ENCODE measurements around the gene TXNRD2.

The TXNRD2 gene

GRCh38 chr22:19904935-19905334 lies 36.7 kb downstream of the TXNRD2 start:
- peaks cover 4% of the 10 kb centered on the region for H3K4me1 Mint-ChIP-seq
- peaks cover 15% of the 10 kb centered on the region for H3K36me3 Mint-ChIP-seq (ENCODE audit: insufficient read depth)
- no peak overlapping the region for H3K27ac Mint-ChIP-seq (ENCODE audit: low read depth)
- H3K9me3 Mint-ChIP-seq = no peaks in the 10 kb centered on the region
- no peak overlapping the region for H3K4me3 Mint-ChIP-seq
- ATAC-seq (replicated peaks; ENCODE audit: extremely low read depth, poor library complexity, severe bottlenecking) (no peak), DNase-seq (ENCODE audit: low spot score in 2 of 2) (no peak)
- no peaks in the 10 kb centered on the region for H3K27me3 Mint-ChIP-seq

GRCh38 chr22:19904174-19904856 lies 37.3 kb downstream of the TXNRD2 start:
- ATAC-seq (replicated peaks; ENCODE audit: extremely low read depth, poor library complexity, severe bottlenecking) (no peak), DNase-seq (ENCODE audit: low spot score in 2 of 2) (no peak)
- Mint-ChIP-seq H3K9me3 (no peaks in the 10 kb centered on the region), H3K36me3 (ENCODE audit: insufficient read depth) (peaks cover 13% of the 10 kb centered on the region), H3K4me1 (no peaks in the 10 kb centered on the region), H3K27me3 (no peaks in the 10 kb centered on the region), H3K4me3 (no peak overlapping the region), H3K27ac (ENCODE audit: low read depth) (no peak overlapping the region)

- ATAC-seq (replicated peaks; ENCODE audit: extremely low read depth, poor library complexity, severe bottlenecking) (no peak), DNase-seq (ENCODE audit: low spot score in 2 of 2) (no peak)
- Mint-ChIP-seq H3K27me3 (no peaks in the 10 kb centered on the region), H3K4me1 (no peaks in the 10 kb centered on the region), H3K4me3 (no peak overlapping the region), H3K36me3 (ENCODE audit: insufficient read depth) (peaks cover 12% of the 10 kb centered on the region), H3K27ac (ENCODE audit: low read depth) (no peak overlapping the region), H3K9me3 (no peaks in the 10 kb centered on the region)
Observed at GRCh38 chr22:19903513-19903912, 38.1 kb downstream of the TXNRD2 start.

- H3K9me3 Mint-ChIP-seq = no peaks in the 10 kb centered on the region
- ATAC-seq (replicated peaks; ENCODE audit: extremely low read depth, poor library complexity, severe bottlenecking) = no peak
- no peaks in the 10 kb centered on the region for H3K4me1 Mint-ChIP-seq
- H3K4me3 Mint-ChIP-seq = no peak overlapping the region
- no peak overlapping the region for H3K27ac Mint-ChIP-seq (ENCODE audit: low read depth)
- H3K27me3 Mint-ChIP-seq = no peaks in the 10 kb centered on the region
- no peak for DNase-seq (ENCODE audit: low spot score in 2 of 2)
- peaks cover 10% of the 10 kb centered on the region for H3K36me3 Mint-ChIP-seq (ENCODE audit: insufficient read depth)
Observed at GRCh38 chr22:19903031-19903430, 38.6 kb downstream of the TXNRD2 start.

- no peak overlapping the region for H3K27ac Mint-ChIP-seq (ENCODE audit: low read depth)
- H3K4me1 Mint-ChIP-seq = no peaks in the 10 kb centered on the region
- H3K9me3 Mint-ChIP-seq = no peaks in the 10 kb centered on the region
- no peak for ATAC-seq (replicated peaks; ENCODE audit: extremely low read depth, poor library complexity, severe bottlenecking)
- peaks cover 8% of the 10 kb centered on the region for H3K36me3 Mint-ChIP-seq (ENCODE audit: insufficient read depth)
- H3K27me3 Mint-ChIP-seq = no peaks in the 10 kb centered on the region
- no peak overlapping the region for H3K4me3 Mint-ChIP-seq
- no peak for DNase-seq (ENCODE audit: low spot score in 2 of 2)
Observed at GRCh38 chr22:19902245-19902715, 39.3 kb downstream of the TXNRD2 start.

- DNase-seq (ENCODE audit: low spot score in 2 of 2) = no peak
- H3K9me3 Mint-ChIP-seq = no peaks in the 10 kb centered on the region
- ATAC-seq (replicated peaks; ENCODE audit: extremely low read depth, poor library complexity, severe bottlenecking) = no peak
- H3K4me1 Mint-ChIP-seq = no peaks in the 10 kb centered on the region
- no peak overlapping the region for H3K27ac Mint-ChIP-seq (ENCODE audit: low read depth)
- H3K4me3 Mint-ChIP-seq = no peak overlapping the region
- H3K27me3 Mint-ChIP-seq = no peaks in the 10 kb centered on the region
- peaks cover 7% of the 10 kb centered on the region for H3K36me3 Mint-ChIP-seq (ENCODE audit: insufficient read depth)
Observed at GRCh38 chr22:19901577-19902244, 39.9 kb downstream of the TXNRD2 start.

GRCh38 chr22:19900707-19901436 lies 40.7 kb downstream of the TXNRD2 start:
- DNase-seq (ENCODE audit: low spot score in 2 of 2) (no peak), ATAC-seq (replicated peaks; ENCODE audit: extremely low read depth, poor library complexity, severe bottlenecking) (no peak)
- H3K27ac Mint-ChIP-seq (ENCODE audit: low read depth) = no peak overlapping the region
- no peaks in the 10 kb centered on the region for H3K4me1 Mint-ChIP-seq
- H3K27me3 Mint-ChIP-seq = no peaks in the 10 kb centered on the region
- no peaks in the 10 kb centered on the region for H3K9me3 Mint-ChIP-seq
- no peak overlapping the region for H3K4me3 Mint-ChIP-seq
- peaks cover 3% of the 10 kb centered on the region for H3K36me3 Mint-ChIP-seq (ENCODE audit: insufficient read depth)

- no peaks in the 10 kb centered on the region for H3K9me3 Mint-ChIP-seq
- H3K27me3 Mint-ChIP-seq = no peaks in the 10 kb centered on the region
- H3K4me3 Mint-ChIP-seq = no peak overlapping the region
- no peak overlapping the region for H3K27ac Mint-ChIP-seq (ENCODE audit: low read depth)
- H3K4me1 Mint-ChIP-seq = no peaks in the 10 kb centered on the region
- peaks cover 4% of the 10 kb centered on the region for H3K36me3 Mint-ChIP-seq (ENCODE audit: insufficient read depth)
- DNase-seq (ENCODE audit: low spot score in 2 of 2) = no peak
- ATAC-seq (replicated peaks; ENCODE audit: extremely low read depth, poor library complexity, severe bottlenecking) = no peak
Observed at GRCh38 chr22:19898831-19899567, 42.6 kb downstream of the TXNRD2 start.

GRCh38 chr22:19898145-19898544 lies 43.5 kb downstream of the TXNRD2 start:
- H3K27me3 Mint-ChIP-seq = no peaks in the 10 kb centered on the region
- no peak overlapping the region for H3K4me3 Mint-ChIP-seq
- ATAC-seq (replicated peaks; ENCODE audit: extremely low read depth, poor library complexity, severe bottlenecking) = no peak
- no peaks in the 10 kb centered on the region for H3K9me3 Mint-ChIP-seq
- peaks cover 4% of the 10 kb centered on the region for H3K36me3 Mint-ChIP-seq (ENCODE audit: insufficient read depth)
- H3K4me1 Mint-ChIP-seq = no peaks in the 10 kb centered on the region
- no peak overlapping the region for H3K27ac Mint-ChIP-seq (ENCODE audit: low read depth)
- no peak for DNase-seq (ENCODE audit: low spot score in 2 of 2)

- Mint-ChIP-seq H3K36me3 (ENCODE audit: insufficient read depth) (peaks cover 4% of the 10 kb centered on the region), H3K4me3 (no peak overlapping the region), H3K27ac (ENCODE audit: low read depth) (no peak overlapping the region), H3K9me3 (no peaks in the 10 kb centered on the region), H3K27me3 (no peaks in the 10 kb centered on the region), H3K4me1 (no peaks in the 10 kb centered on the region)
- no peak for DNase-seq (ENCODE audit: low spot score in 2 of 2)
- ATAC-seq (replicated peaks; ENCODE audit: extremely low read depth, poor library complexity, severe bottlenecking) = no peak
Observed at GRCh38 chr22:19897726-19898125, 43.9 kb downstream of the TXNRD2 start.

GRCh38 chr22:19896665-19897355 lies 44.8 kb downstream of the TXNRD2 start:
- Mint-ChIP-seq H3K9me3 (no peaks in the 10 kb centered on the region), H3K4me1 (peaks cover 9% of the 10 kb centered on the region), H3K4me3 (no peak overlapping the region), H3K36me3 (ENCODE audit: insufficient read depth) (peaks cover 2% of the 10 kb centered on the region), H3K27me3 (no peaks in the 10 kb centered on the region), H3K27ac (ENCODE audit: low read depth) (no peak overlapping the region)
- ATAC-seq (replicated peaks; ENCODE audit: extremely low read depth, poor library complexity, severe bottlenecking) = no peak
- no peak for DNase-seq (ENCODE audit: low spot score in 2 of 2)

Data from central memory CD8-positive, alpha-beta T cell (primary cell).